ENCODE measurements around the gene DICER1. TPM values are rescaled to one million over a fixed set of nuclear protein-coding genes. Genes with fewer than 3 reads are reported as not detected.
"Not testable (repeated sequence)": the region's sequence is repeated elsewhere in the genome, so short reads cannot be mapped to it uniquely, and the experiment has no call there.

Gene DICER1
- total and polyA plus RNA-seq, 8 donors, result 5.7 to 37.8 (median 24.6) TPM

DNA sequence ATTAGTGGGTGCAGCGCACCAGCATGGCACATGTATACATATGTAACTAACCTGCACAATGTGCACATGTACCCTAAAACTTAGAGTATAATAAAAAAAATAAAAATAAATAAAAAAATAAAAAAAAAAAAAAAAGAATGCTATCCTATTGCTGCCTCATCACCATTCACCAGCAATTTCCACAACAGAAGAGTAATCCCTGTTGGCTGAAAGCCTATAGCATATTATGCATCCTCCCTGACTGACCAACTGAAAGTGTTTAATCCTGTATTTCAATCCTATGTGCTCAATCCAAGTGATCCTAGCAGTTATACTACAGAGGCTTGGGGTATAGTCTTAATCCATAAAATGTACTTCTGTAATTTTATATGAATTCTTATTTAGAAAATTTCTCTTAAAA lies 18.5 kb downstream of the DICER1 start:
- TF ChIP-seq, protein P1, sequence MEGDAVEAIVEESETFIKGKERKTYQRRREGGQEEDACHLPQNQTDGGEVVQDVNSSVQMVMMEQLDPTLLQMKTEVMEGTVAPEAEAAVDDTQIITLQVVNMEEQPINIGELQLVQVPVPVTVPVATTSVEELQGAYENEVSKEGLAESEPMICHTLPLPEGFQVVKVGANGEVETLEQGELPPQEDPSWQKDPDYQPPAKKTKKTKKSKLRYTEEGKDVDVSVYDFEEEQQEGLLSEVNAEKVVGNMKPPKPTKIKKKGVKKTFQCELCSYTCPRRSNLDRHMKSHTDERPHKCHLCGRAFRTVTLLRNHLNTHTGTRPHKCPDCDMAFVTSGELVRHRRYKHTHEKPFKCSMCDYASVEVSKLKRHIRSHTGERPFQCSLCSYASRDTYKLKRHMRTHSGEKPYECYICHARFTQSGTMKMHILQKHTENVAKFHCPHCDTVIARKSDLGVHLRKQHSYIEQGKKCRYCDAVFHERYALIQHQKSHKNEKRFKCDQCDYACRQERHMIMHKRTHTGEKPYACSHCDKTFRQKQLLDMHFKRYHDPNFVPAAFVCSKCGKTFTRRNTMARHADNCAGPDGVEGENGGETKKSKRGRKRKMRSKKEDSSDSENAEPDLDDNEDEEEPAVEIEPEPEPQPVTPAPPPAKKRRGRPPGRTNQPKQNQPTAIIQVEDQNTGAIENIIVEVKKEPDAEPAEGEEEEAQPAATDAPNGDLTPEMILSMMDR (IDR thresholded peaks at IDR 0.05), result no peak
- H3K36me3 ChIP-seq, result no peaks in the 10 kb centered on the region
- ATAC-seq (no peak), DNase-seq (no peak), FAIRE-seq (no peak)
- peaks cover 23 to 48% (median 40%) of the 10 kb centered on the region in 3 donors for H3K4me1 ChIP-seq
- H3K27me3 ChIP-seq, result no peaks in the 10 kb centered on the region
- H3K9me3 ChIP-seq, result no peaks in the 10 kb centered on the region
- WGBS, 2 donors, result no CpG with 5 or more reads among the region's 1 CpG
- intact Hi-C loops (cut with DNase I), result no loop called here
- no peak overlapping the region for H3K27ac ChIP-seq
- H3K4me3 ChIP-seq, result no peak overlapping the region

DNA sequence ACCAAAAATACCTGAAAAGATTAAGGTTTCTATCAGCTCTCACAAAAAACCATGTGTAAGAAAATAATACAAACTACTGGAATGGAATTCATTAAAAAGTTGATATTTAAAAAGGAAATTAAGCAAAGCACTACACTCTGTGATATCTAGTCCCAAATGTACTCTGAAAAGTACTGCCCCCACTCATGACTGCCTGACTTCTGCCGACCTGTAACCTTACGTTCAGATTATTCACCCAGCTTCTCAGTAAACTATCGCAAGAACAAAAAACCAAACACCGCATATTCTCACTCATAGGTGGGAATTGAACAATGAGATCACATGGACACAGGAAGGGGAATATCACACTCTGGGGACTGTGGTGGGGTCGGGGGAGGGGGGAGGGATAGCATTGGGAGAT lies 18.9 kb downstream of the DICER1 start:
- ATAC-seq; H3K4me3 ChIP-seq; intact Hi-C loops (cut with DNase I); FAIRE-seq; H3K36me3 ChIP-seq; H3K9me3 ChIP-seq; DNase-seq; H3K27me3 ChIP-seq: not testable (repeated sequence)
- WGBS, 2 donors, result 83 to 84% methylated on average over 4 of the region's 5 CpGs
- peak overlapping the region in 2 of 4 donors; percentile 47 to 64 for H3K27ac ChIP-seq
- H3K4me1 ChIP-seq, result peaks cover 23 to 46% (median 37%) of the 10 kb centered on the region in 3 donors

DNA sequence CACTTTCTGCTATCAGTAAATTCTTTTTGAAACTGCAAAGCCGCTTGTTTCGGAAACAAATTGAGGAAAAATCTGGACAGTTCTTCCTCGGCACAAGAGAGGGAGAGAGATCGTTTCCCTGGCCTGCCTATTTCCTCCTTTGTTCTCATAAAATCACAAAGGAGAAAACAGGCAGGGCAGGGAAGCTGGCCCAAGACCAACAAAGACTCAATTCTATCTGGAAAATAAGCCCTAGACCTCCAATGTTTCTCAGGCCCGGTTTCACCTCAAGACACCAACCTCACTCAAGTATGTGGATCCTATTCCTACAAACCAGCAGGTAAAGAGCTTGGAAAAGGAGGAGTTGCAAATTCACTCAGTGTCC lies 19.5 kb downstream of the DICER1 start:
- H3K4me3 ChIP-seq, result no peak overlapping the region
- TF ChIP-seq, protein P1 (IDR thresholded peaks at IDR 0.05), result no peak
- peaks cover 23 to 46% (median 31%) of the 10 kb centered on the region in 3 donors for H3K4me1 ChIP-seq
- H3K27me3 ChIP-seq, result no peaks in the 10 kb centered on the region
- intact Hi-C loops (cut with DNase I), result no loop called here
- H3K27ac ChIP-seq, result peak overlapping the region in 2 of 4 donors; percentile 47 to 64
- DNase-seq (no peak), FAIRE-seq (no peak), ATAC-seq (peak in 3 of 4 donors; percentile 37 to 65 (median 49))
- H3K9me3 ChIP-seq, result no peaks in the 10 kb centered on the region
- 29 to 40% methylated on average over 5 of the region's 5 CpGs for WGBS, 2 donors
- H3K36me3 ChIP-seq, result peaks cover 0 to 1% (median 0%) of the 10 kb centered on the region in 3 donors

DNA sequence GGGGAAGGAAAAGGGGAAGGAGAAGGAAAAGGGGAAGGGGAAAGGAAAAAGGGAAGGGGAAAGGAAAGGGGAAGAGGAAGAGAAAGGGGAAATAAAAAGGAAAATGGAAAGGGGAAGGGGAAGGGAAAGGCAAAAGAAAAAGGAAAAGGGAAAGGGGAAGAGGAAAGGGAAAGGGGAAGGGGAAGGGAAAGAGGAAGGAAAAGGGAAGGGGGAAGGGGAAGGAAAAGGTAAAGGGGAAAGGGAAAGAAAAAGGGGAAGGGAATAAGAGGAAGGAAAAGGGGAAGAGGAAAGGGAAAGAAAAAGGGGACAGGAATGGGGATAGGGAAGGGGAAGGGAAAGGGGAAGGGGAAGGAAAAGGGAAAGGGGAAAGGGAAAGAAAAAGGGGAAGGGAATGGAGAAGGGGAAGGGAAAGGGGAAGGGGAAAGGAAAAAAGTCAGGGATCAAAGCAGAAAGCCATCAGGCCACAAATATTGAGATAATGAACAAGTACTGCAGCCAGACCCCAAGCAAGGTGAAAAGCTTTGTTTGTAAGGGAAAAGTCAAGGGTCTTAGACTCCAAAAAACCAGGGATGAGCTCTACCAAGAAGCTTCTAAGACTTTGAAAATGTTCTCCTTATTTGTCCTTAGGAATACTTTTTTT lies 20.0 kb downstream of the DICER1 start:
- DNase-seq (no peak), FAIRE-seq (no peak), ATAC-seq (no peak)
- Histone ChIP-seq H3K4me3 (no peak overlapping the region), H3K4me1 (peaks cover 23 to 46% (median 36%) of the 10 kb centered on the region in 3 donors), H3K27ac (peak overlapping the region in 2 of 4 donors; percentile 47 to 64), H3K9me3 (no peaks in the 10 kb centered on the region), H3K27me3 (no peaks in the 10 kb centered on the region), H3K36me3 (peaks cover 0 to 6% (median 0%) of the 10 kb centered on the region in 3 donors)
- TF ChIP-seq, protein P1 (IDR thresholded peaks at IDR 0.05), result no peak
- intact Hi-C loops (cut with DNase I), result no loop called here

DNA sequence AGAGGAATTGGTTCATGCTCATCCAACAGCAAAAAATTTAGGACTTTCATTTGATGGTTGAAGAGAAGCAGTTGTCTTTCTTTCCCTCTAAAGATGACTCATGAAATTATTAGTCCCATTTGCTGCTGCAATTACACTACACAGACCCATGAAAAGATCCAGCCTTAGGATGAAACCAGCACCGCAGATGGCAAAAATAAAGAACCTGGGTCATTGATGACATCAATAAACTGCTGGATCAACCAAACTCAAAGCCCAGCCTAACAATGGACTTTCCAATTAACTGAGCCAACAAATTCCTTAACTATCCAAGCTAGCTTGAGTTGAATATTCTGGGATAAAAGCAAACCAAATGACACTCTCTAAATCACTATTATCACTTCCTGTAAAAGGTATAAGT lies 20.7 kb downstream of the DICER1 start:
- FAIRE-seq, result no peak
- ATAC-seq, result no peak
- Histone ChIP-seq H3K27me3 (no peaks in the 10 kb centered on the region), H3K4me3 (no peak overlapping the region), H3K4me1 (peaks cover 23 to 47% (median 36%) of the 10 kb centered on the region in 3 donors), H3K9me3 (no peaks in the 10 kb centered on the region), H3K27ac (no peak overlapping the region), H3K36me3 (peaks cover 0 to 7% (median 1%) of the 10 kb centered on the region in 3 donors)
- TF ChIP-seq, protein P1 (IDR thresholded peaks at IDR 0.05), result no peak
- 93 to 95% methylated on average over 1 of the region's 1 CpG for WGBS, 2 donors
- intact Hi-C loops (cut with DNase I), result no loop called here
- DNase-seq, result no peak
